ENCODE data around the gene SLC2A1. TPM values are rescaled to one million over a fixed set of nuclear protein-coding genes. Genes with fewer than 3 reads are reported as not detected.

The SLC2A1 gene
- total and polyA plus RNA-seq, 2 of the 13 experiments (the other 11 are each of a cell fraction or from before 2014, with no cell fraction given): 125 to 423 TPM

GRCh38 chr1:42979896-42980800 is 21.5 kb upstream of the SLC2A1 start (continued):
- TF ChIP-seq PCBP1 (IDR thresholded peaks at IDR 0.05; ENCODE audit: borderline replicate concordance, low read depth, low read length) (no peak), SAP130 (CRISPR knock-in tag; IDR thresholded peaks at IDR 0.05; ENCODE audit: low read depth) (peak; percentile 35; the same call in 1 of the 2 replicates), ZNF775 (CRISPR knock-in tag; IDR thresholded peaks at IDR 0.05; ENCODE audit: borderline replicate concordance) (no peak), ZNF280D (CRISPR knock-in tag; IDR thresholded peaks at IDR 0.05) (no peak), PHF5A (CRISPR knock-in tag; IDR thresholded peaks at IDR 0.05; ENCODE audit: low read depth, unreplicated experiment) (no peak), AHR (CRISPR knock-in tag; IDR thresholded peaks at IDR 0.05) (no peak), ZNF234 (CRISPR knock-in tag; conservative IDR thresholded peaks at IDR 0.05) (no peak), JUN (CRISPR knock-in tag; IDR thresholded peaks at IDR 0.05) (peak; percentile 87; the same call in 1 of the 2 replicates)
- TF ChIP-seq, protein P1, sequence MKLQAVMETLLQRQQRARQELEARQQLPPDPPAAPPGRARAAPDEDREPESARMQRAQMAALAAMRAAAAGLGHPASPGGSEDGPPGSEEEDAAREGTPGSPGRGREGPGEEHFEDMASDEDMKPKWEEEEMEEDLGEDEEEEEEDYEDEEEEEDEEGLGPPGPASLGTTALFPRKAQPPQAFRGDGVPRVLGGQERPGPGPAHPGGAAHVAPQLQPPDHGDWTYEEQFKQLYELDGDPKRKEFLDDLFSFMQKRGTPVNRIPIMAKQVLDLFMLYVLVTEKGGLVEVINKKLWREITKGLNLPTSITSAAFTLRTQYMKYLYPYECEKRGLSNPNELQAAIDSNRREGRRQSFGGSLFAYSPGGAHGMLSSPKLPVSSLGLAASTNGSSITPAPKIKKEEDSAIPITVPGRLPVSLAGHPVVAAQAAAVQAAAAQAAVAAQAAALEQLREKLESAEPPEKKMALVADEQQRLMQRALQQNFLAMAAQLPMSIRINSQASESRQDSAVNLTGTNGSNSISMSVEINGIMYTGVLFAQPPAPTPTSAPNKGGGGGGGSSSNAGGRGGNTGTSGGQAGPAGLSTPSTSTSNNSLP (IDR thresholded peaks at IDR 0.05; ENCODE audit: low read depth, low read length): no peak
- TF ChIP-seq, protein P2, sequence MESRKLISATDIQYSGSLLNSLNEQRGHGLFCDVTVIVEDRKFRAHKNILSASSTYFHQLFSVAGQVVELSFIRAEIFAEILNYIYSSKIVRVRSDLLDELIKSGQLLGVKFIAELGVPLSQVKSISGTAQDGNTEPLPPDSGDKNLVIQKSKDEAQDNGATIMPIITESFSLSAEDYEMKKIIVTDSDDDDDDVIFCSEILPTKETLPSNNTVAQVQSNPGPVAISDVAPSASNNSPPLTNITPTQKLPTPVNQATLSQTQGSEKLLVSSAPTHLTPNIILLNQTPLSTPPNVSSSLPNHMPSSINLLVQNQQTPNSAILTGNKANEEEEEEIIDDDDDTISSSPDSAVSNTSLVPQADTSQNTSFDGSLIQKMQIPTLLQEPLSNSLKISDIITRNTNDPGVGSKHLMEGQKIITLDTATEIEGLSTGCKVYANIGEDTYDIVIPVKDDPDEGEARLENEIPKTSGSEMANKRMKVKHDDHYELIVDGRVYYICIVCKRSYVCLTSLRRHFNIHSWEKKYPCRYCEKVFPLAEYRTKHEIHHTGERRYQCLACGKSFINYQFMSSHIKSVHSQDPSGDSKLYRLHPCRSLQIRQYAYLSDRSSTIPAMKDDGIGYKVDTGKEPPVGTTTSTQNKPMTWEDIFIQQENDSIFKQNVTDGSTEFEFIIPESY (CRISPR knock-in tag; IDR thresholded peaks at IDR 0.05): no peak
- TF ChIP-seq, protein P3, sequence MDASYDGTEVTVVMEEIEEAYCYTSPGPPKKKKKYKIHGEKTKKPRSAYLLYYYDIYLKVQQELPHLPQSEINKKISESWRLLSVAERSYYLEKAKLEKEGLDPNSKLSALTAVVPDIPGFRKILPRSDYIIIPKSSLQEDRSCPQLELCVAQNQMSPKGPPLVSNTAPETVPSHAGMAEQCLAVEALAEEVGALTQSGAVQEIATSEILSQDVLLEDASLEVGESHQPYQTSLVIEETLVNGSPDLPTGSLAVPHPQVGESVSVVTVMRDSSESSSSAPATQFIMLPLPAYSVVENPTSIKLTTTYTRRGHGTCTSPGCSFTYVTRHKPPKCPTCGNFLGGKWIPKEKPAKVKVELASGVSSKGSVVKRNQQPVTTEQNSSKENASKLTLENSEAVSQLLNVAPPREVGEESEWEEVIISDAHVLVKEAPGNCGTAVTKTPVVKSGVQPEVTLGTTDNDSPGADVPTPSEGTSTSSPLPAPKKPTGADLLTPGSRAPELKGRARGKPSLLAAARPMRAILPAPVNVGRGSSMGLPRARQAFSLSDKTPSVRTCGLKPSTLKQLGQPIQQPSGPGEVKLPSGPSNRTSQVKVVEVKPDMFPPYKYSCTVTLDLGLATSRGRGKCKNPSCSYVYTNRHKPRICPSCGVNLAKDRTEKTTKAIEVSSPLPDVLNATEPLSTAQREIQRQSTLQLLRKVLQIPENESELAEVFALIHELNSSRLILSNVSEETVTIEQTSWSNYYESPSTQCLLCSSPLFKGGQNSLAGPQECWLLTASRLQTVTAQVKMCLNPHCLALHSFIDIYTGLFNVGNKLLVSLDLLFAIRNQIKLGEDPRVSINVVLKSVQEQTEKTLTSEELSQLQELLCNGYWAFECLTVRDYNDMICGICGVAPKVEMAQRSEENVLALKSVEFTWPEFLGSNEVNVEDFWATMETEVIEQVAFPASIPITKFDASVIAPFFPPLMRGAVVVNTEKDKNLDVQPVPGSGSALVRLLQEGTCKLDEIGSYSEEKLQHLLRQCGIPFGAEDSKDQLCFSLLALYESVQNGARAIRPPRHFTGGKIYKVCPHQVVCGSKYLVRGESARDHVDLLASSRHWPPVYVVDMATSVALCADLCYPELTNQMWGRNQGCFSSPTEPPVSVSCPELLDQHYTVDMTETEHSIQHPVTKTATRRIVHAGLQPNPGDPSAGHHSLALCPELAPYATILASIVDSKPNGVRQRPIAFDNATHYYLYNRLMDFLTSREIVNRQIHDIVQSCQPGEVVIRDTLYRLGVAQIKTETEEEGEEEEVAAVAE (CRISPR knock-in tag; IDR thresholded peaks at IDR 0.05; ENCODE audit: borderline replicate concordance): no peak
- TF ChIP-seq, protein P4, sequence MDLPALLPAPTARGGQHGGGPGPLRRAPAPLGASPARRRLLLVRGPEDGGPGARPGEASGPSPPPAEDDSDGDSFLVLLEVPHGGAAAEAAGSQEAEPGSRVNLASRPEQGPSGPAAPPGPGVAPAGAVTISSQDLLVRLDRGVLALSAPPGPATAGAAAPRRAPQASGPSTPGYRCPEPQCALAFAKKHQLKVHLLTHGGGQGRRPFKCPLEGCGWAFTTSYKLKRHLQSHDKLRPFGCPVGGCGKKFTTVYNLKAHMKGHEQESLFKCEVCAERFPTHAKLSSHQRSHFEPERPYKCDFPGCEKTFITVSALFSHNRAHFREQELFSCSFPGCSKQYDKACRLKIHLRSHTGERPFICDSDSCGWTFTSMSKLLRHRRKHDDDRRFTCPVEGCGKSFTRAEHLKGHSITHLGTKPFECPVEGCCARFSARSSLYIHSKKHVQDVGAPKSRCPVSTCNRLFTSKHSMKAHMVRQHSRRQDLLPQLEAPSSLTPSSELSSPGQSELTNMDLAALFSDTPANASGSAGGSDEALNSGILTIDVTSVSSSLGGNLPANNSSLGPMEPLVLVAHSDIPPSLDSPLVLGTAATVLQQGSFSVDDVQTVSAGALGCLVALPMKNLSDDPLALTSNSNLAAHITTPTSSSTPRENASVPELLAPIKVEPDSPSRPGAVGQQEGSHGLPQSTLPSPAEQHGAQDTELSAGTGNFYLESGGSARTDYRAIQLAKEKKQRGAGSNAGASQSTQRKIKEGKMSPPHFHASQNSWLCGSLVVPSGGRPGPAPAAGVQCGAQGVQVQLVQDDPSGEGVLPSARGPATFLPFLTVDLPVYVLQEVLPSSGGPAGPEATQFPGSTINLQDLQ (CRISPR knock-in tag; IDR thresholded peaks at IDR 0.05): no peak
